Eye (tissue), 1 donor: ENCODE data around the gene KRTAP2-2.

Experiments
- DNase-seq: peaks from one replicate; pipeline ENCODE4 v3.0.0-alpha.2; 2015

Gene KRTAP2-2

GRCh38 chr17:41019415-41019814 is 35.6 kb downstream of the KRTAP2-2 start:
- no peak for DNase-seq

GRCh38 chr17:41018541-41018940 is 36.5 kb downstream of the KRTAP2-2 start:
- DNase-seq, result no peak

GRCh38 chr17:41016578-41017215 is 38.3 kb downstream of the KRTAP2-2 start:
- DNase-seq, result no peak

- no peak for DNase-seq
Observed at GRCh38 chr17:41015454-41015853, 39.6 kb downstream of the KRTAP2-2 start.

GRCh38 chr17:41013606-41014005 is 41.4 kb downstream of the KRTAP2-2 start:
- peak; percentile 23 for DNase-seq

GRCh38 chr17:41013181-41013580 is 41.8 kb downstream of the KRTAP2-2 start:
- DNase-seq, result no peak

- no peak for DNase-seq
Observed at GRCh38 chr17:41012326-41013120, 42.5 kb downstream of the KRTAP2-2 start.

- DNase-seq, result no peak
Observed at GRCh38 chr17:41010441-41010840, 44.6 kb downstream of the KRTAP2-2 start.

GRCh38 chr17:41009936-41010335 is 45.1 kb downstream of the KRTAP2-2 start:
- DNase-seq, result no peak

- no peak for DNase-seq
Observed at GRCh38 chr17:41009301-41009760, 45.7 kb downstream of the KRTAP2-2 start.

- no peak for DNase-seq
Observed at GRCh38 chr17:41008811-41009210, 46.2 kb downstream of the KRTAP2-2 start, which contains the start of gene KRTAP3-1. Gene KRTAP3-1 (minus strand): TSS chr17:41009128. CDS start chr17:41009074, 54 bp downstream.
